DND-41 (cell line): ENCODE data around the gene IBA57.

ENCODE experiments used
- CTCF ChIP-seq: IDR thresholded peaks from 2 replicates; pipeline ENCODE4 v1.5.1; 2012; ENCODE audit warnings: borderline replicate concordance, low read length, moderate library complexity, mild to moderate bottlenecking; ENCODE audit not compliant: poor library complexity, severe bottlenecking; ENCODE audit errors: extremely low read depth
- EZH2 ChIP-seq: IDR thresholded peaks from 3 replicates; pipeline ENCODE4 v1.6.1; 2012; ENCODE audit warnings: borderline replicate concordance, low read depth, mild to moderate bottlenecking, moderate library complexity, low read length, inconsistent platforms; ENCODE audit not compliant: severe bottlenecking

GRCh38 chr1:228219962-228220780 is 54.6 kb downstream of the IBA57 start:
- TF ChIP-seq CTCF (no peak), EZH2 (no peak)
